Gastroesophageal sphincter (tissue), 4 donors: ENCODE measurements around the gene CCL8. TPM values are rescaled to one million over a fixed set of nuclear protein-coding genes. Genes with fewer than 3 reads are reported as not detected.

ENCODE experiments used
- ATAC-seq: fragments of 150-250 bp; one replicate; pipeline ENCODE4 v1.9.1; 2016; ENCODE audit warnings: mild to moderate bottlenecking, moderate library complexity
- H3K27ac ChIP-seq, 4 donors: fragments of 200-600 bp; sonication (generic) in 3 of 4; 1 replicate in 3 of 4; 2 replicates in 1 of 4; pipeline ENCODE4 v1.5.1; 2016 to 2019
- H3K27me3 ChIP-seq: fragments of 200-600 bp; sonication (generic); one replicate; pipeline ENCODE4 v1.5.1; 2019
- H3K36me3 ChIP-seq, 2 donors: fragments of 200-600 bp; sonication (generic); one replicate each; pipeline ENCODE4 v1.5.1; 2019; ENCODE audit warnings: control low read depth in 1 of 2
- H3K4me1 ChIP-seq, 3 donors: fragments of 200-600 bp; sonication (generic); 1 replicate in 2 of 3; 2 replicates in 1 of 3; pipeline ENCODE4 v1.5.1; 2016 to 2019; ENCODE audit warnings: control low read depth in 2 of 3
- H3K4me3 ChIP-seq, 2 donors: fragments of 200-600 bp; sonication (generic); one replicate each; pipeline ENCODE4 v1.5.1; 2019; ENCODE audit warnings: mild to moderate bottlenecking in 1 of 2, moderate library complexity in 1 of 2
- H3K9me3 ChIP-seq, 3 donors: fragments of 200-600 bp; sonication (generic); one replicate each; pipeline ENCODE4 v1.5.1; 2017 to 2019; ENCODE audit warnings: control low read depth in 2 of 3
- EP300 ChIP-seq: sonication (generic); formaldehyde crosslinking; IDR thresholded peaks from one replicate; pipeline ENCODE4 v1.6.1; 2017; ENCODE audit warnings: antibody characterized with exemption, mild to moderate bottlenecking
- POLR2A ChIP-seq, 2 donors: fragments of 450-650 bp; IDR thresholded peaks; one replicate each; pipeline ENCODE4 v1.6.1; 2017; ENCODE audit warnings: antibody characterized with exemption in 2 of 2, mild to moderate bottlenecking in 2 of 2, moderate library complexity in 1 of 2
- POLR2AphosphoS5 ChIP-seq: sonication (generic); formaldehyde crosslinking; IDR thresholded peaks from one replicate; pipeline ENCODE4 v1.6.1; 2017; ENCODE audit warnings: antibody characterized with exemption
- WGBS, 2 donors: methylation state at CpG; one replicate each; pipeline ENCODE4 v1.1.5; 2018; ENCODE audit warnings: low coverage in 1 of 2; 5-methylcytosine and 5-hydroxymethylcytosine counted together
- total RNA-seq, 4 donors: library from RNA; depleted of rRNA; stranded (reverse); fragments of >200 nt; gene quantifications; one replicate each; pipeline ENCODE4 v1.1.0, GENCODE V29; 2016
- TF ChIP-seq, protein P1 (sequence below), 4 experiments: fragments of 200-600 bp in 2 of 4; fragments of 450-650 bp in 2 of 4; sonication (generic) in 1 of 4; IDR thresholded peaks; one replicate each; pipeline ENCODE4 v1.5.1; 2017 to 2019; ENCODE audit warnings: antibody characterized with exemption in 4 of 4, mild to moderate bottlenecking in 2 of 4, moderate library complexity in 2 of 4

The CCL8 gene
- total RNA-seq, 4 donors from 2014 or later, result 0.27 to 0.81 TPM; not detected in 2

DNA sequence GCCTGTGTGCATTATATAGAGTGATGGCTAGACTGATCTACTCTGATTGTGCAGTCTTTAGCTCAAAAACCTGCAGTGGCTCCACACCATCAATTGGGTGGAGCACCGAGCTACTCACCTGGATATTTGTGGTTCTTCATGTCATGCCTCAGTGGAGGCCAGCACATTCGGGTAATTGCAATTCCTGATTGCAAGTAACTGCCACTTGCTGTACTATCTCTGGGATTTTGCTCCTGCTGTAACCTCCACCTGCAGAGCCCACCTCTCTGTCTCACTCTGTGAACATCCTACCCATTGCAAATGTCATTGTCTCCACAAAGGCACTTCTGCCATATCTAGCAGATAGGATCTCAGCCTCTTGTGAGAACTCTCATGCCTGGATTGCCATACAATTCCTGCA lies 45.5 kb downstream of the CCL8 start:
- WGBS, 2 donors, result 81 to 100% methylated on average over 2 of the region's 2 CpGs
- Histone ChIP-seq H3K27ac (no peak overlapping the region), H3K36me3 (no peaks in the 10 kb centered on the region), H3K9me3 (no peaks in the 10 kb centered on the region), H3K4me1 (no peaks in the 10 kb centered on the region), H3K27me3 (peaks cover 47% of the 10 kb centered on the region), H3K4me3 (no peak overlapping the region)
- ATAC-seq, result no peak
- TF ChIP-seq POLR2AphosphoS5 (no peak), POLR2A (IDR thresholded peaks at IDR 0.05) (no peak), EP300 (no peak)
- TF ChIP-seq, protein P1, sequence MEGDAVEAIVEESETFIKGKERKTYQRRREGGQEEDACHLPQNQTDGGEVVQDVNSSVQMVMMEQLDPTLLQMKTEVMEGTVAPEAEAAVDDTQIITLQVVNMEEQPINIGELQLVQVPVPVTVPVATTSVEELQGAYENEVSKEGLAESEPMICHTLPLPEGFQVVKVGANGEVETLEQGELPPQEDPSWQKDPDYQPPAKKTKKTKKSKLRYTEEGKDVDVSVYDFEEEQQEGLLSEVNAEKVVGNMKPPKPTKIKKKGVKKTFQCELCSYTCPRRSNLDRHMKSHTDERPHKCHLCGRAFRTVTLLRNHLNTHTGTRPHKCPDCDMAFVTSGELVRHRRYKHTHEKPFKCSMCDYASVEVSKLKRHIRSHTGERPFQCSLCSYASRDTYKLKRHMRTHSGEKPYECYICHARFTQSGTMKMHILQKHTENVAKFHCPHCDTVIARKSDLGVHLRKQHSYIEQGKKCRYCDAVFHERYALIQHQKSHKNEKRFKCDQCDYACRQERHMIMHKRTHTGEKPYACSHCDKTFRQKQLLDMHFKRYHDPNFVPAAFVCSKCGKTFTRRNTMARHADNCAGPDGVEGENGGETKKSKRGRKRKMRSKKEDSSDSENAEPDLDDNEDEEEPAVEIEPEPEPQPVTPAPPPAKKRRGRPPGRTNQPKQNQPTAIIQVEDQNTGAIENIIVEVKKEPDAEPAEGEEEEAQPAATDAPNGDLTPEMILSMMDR (IDR thresholded peaks at IDR 0.05), result no peak

DNA sequence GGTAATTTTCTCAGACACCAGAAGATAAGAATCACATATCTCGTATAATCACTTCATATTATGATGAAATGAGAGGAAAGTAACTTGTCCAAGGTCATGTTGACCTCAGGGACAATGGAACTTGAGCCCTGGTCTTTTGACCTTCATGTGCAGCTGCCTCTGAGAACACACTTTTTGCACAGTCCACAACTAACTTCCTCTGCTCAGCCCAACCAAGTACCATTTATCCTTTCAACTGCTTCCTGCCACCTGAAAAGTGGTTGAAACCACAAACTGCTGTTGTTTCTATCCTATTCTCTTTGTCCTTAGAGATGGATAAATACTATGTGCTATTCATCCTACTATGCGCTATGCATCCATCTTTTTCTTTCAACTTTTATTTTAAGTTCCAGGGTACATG lies 46.1 kb downstream of the CCL8 start:
- Histone ChIP-seq H3K27ac (no peak overlapping the region), H3K36me3 (no peaks in the 10 kb centered on the region), H3K4me3 (no peak overlapping the region), H3K9me3 (no peaks in the 10 kb centered on the region), H3K4me1 (no peaks in the 10 kb centered on the region), H3K27me3 (peaks cover 47% of the 10 kb centered on the region)
- 70% methylated on average over 2 of the region's 2 CpGs for WGBS, 2 donors
- TF ChIP-seq, protein P1 (IDR thresholded peaks at IDR 0.05), result no peak
- no peak for TF ChIP-seq POLR2A (IDR thresholded peaks at IDR 0.05)
- no peak for TF ChIP-seq EP300
- TF ChIP-seq POLR2AphosphoS5, result no peak
- ATAC-seq, result no peak

DNA sequence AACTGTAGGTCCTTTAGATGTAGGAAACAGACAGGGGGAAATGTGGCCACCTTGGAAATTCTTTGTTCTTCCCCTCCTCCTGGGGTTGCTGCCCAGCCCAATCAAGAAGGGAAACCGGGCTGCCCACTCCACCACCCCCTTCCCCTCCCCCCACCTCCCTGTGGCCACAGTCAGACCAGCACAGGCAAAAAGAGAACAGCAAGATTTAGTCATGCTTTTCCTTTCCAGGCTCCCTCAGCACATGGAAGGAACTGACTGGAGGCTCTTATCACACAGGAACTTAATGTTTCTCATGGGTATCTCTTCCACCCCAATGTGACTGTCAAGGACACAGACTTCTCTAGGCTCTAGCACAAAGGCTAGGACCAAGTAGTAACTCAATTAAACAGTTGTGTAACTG lies 46.8 kb downstream of the CCL8 start:
- H3K27me3 ChIP-seq, result peaks cover 47% of the 10 kb centered on the region
- H3K27ac ChIP-seq, result no peak overlapping the region
- H3K4me3 ChIP-seq, result no peak overlapping the region
- 18% methylated on average over 1 of the region's 1 CpG; no CpG with 5 or more reads in 1 of the 2 donors for WGBS, 2 donors
- H3K4me1 ChIP-seq, result no peaks in the 10 kb centered on the region
- no peaks in the 10 kb centered on the region for H3K9me3 ChIP-seq
- no peaks in the 10 kb centered on the region for H3K36me3 ChIP-seq
- TF ChIP-seq, protein P1 (IDR thresholded peaks at IDR 0.05), result no peak
- no peak for TF ChIP-seq POLR2AphosphoS5
- no peak for TF ChIP-seq POLR2A (IDR thresholded peaks at IDR 0.05)
- no peak for TF ChIP-seq EP300
- ATAC-seq, result no peak

DNA sequence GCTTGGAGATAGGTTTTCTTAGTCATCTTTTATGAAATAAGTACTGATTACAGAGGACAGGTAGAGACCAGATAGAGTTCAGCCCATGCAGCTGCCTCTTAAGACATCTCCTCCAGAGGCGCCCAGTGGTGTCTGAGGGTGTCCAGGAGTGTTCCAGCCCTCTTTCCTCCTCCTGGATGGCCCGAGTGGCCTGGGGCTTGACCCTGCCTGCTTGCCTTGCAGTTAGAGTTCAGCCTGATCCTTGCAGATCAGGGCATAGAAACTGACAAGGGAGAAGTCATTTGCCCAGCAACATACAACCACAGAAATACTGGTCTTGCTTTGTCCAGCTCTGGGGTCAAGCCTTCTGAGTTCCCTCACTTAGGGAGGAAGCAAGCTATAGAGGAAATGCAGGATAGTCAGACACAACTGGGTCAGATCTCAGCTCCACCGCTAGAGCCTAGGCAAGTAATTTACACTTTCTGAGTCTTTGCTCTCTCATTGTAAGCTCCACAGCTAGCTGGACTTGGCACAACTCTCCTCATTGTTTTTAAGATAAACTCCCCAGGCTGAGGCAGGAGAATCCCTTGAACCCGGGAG lies 47.4 kb downstream of the CCL8 start:
- no peak for ATAC-seq
- H3K27me3 ChIP-seq, result peaks cover 47% of the 10 kb centered on the region
- no peaks in the 10 kb centered on the region for H3K36me3 ChIP-seq
- TF ChIP-seq, protein P1 (IDR thresholded peaks at IDR 0.05), result no peak
- TF ChIP-seq POLR2AphosphoS5 (no peak), POLR2A (IDR thresholded peaks at IDR 0.05) (no peak), EP300 (no peak)
- H3K4me1 ChIP-seq, result no peaks in the 10 kb centered on the region
- 28 to 60% methylated on average over 2 to 3 of the region's 4 CpGs for WGBS, 2 donors
- no peaks in the 10 kb centered on the region for H3K9me3 ChIP-seq
- H3K4me3 ChIP-seq, result no peak overlapping the region
- H3K27ac ChIP-seq, result no peak overlapping the region

DNA sequence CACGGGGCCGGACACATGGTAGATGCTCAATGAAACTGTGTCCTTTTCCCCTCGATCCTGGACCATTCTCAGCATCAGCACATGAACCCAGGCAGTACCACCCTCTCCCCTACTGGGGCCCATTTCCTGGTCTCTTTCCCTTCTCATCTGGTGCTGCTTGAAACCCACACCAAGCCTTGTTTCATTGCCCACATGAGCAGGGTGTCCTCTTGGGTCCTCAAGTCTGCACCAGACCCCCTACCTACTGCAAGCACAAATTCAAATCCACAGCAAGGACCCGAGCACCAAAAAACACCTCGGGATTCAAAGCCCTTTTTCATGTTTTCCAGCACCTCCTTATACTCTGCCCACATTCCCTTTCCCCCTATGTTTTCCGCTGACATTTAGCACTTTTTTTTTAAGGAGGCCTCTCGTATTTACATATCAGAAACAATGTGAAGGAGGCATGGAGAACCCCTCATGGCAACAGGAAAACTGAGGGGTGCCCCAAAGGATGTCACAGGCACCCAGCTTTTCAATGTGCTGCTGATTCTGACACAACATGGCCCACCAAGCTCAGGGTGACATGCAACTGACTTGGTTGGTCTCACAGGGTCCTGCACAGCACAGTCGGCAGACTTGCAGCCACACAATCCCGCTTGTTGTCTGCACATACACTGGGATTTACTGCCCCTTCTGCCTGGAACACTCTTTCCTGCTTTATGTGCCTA lies 48.4 kb downstream of the CCL8 start:
- H3K9me3 ChIP-seq, result no peaks in the 10 kb centered on the region
- no peak for ATAC-seq
- no peak overlapping the region for H3K4me3 ChIP-seq
- H3K36me3 ChIP-seq, result no peaks in the 10 kb centered on the region
- H3K4me1 ChIP-seq, result no peaks in the 10 kb centered on the region
- TF ChIP-seq, protein P1 (IDR thresholded peaks at IDR 0.05), result no peak
- TF ChIP-seq EP300 (no peak), POLR2A (IDR thresholded peaks at IDR 0.05) (no peak), POLR2AphosphoS5 (no peak)
- 64 to 73% methylated on average over 7 to 8 of the region's 9 CpGs for WGBS, 2 donors
- no peak overlapping the region for H3K27ac ChIP-seq
- H3K27me3 ChIP-seq, result peaks cover 39% of the 10 kb centered on the region
